ENCODE data around the gene EFCAB9.

DNA sequence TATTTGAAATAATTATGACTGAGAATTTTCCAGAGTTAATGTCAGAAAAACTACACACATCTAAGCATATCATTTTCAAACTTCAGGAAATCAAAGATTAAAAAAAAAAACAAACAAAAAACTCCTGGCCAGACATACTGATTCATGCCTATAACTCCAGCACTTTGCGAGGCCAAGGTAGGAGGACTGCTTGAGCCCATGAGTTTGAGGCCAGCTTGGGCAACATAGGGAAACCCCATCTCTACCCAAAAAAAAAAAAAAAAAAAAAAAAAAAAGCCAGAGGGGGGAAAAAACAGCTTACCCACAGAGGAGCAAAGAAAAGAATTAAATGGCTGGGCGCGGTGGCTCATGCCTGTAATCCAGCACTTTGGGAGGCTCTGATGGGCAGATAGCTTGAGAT lies 22.4 kb downstream of the EFCAB9 start:
- TF ChIP-seq, protein P1, sequence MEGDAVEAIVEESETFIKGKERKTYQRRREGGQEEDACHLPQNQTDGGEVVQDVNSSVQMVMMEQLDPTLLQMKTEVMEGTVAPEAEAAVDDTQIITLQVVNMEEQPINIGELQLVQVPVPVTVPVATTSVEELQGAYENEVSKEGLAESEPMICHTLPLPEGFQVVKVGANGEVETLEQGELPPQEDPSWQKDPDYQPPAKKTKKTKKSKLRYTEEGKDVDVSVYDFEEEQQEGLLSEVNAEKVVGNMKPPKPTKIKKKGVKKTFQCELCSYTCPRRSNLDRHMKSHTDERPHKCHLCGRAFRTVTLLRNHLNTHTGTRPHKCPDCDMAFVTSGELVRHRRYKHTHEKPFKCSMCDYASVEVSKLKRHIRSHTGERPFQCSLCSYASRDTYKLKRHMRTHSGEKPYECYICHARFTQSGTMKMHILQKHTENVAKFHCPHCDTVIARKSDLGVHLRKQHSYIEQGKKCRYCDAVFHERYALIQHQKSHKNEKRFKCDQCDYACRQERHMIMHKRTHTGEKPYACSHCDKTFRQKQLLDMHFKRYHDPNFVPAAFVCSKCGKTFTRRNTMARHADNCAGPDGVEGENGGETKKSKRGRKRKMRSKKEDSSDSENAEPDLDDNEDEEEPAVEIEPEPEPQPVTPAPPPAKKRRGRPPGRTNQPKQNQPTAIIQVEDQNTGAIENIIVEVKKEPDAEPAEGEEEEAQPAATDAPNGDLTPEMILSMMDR (IDR thresholded peaks at IDR 0.05), result no peak
- TF ChIP-seq POLR2A (IDR thresholded peaks at IDR 0.05), result no peak

Measured in heart left ventricle (tissue), 13 donors.